Measurements from ENCODE around the gene PTAR1.

The PTAR1 gene

GRCh38 chr9:69696802-69697201 lies 63.0 kb downstream of the PTAR1 start:
- Histone ChIP-seq H3K4me1 (ENCODE audit: control insufficient read depth, insufficient read depth, low read length) (no peaks in the 10 kb centered on the region), H3K27me3 (ENCODE audit: control insufficient read depth, insufficient read depth, low read length) (no peaks in the 10 kb centered on the region), H3K4me3 (ENCODE audit: low read length) (no peak overlapping the region), H3K27ac (ENCODE audit: low read depth, low read length) (no peak overlapping the region), H3K36me3 (ENCODE audit: control insufficient read depth, insufficient read depth, low read length) (no peaks in the 10 kb centered on the region), H3K9ac (ENCODE audit: low read length) (no peak overlapping the region)

GRCh38 chr9:69689991-69690538 lies 69.7 kb downstream of the PTAR1 start:
- Histone ChIP-seq H3K36me3 (ENCODE audit: control insufficient read depth, insufficient read depth, low read length) (no peaks in the 10 kb centered on the region), H3K27ac (ENCODE audit: low read depth, low read length) (no peak overlapping the region), H3K27me3 (ENCODE audit: control insufficient read depth, insufficient read depth, low read length) (no peaks in the 10 kb centered on the region), H3K4me1 (ENCODE audit: control insufficient read depth, insufficient read depth, low read length) (no peaks in the 10 kb centered on the region), H3K9ac (ENCODE audit: low read length) (no peak overlapping the region), H3K4me3 (ENCODE audit: low read length) (no peak overlapping the region)

- Histone ChIP-seq H3K4me1 (ENCODE audit: control insufficient read depth, insufficient read depth, low read length) (no peaks in the 10 kb centered on the region), H3K9ac (ENCODE audit: low read length) (no peak overlapping the region), H3K27me3 (ENCODE audit: control insufficient read depth, insufficient read depth, low read length) (no peaks in the 10 kb centered on the region), H3K4me3 (ENCODE audit: low read length) (no peak overlapping the region), H3K36me3 (ENCODE audit: control insufficient read depth, insufficient read depth, low read length) (no peaks in the 10 kb centered on the region), H3K27ac (ENCODE audit: low read depth, low read length) (no peak overlapping the region)
These were observed 75.9 kb downstream of the PTAR1 start for GRCh38 chr9:69683927-69684326.

- Histone ChIP-seq H3K36me3 (ENCODE audit: control insufficient read depth, insufficient read depth, low read length) (no peaks in the 10 kb centered on the region), H3K27ac (ENCODE audit: low read depth, low read length) (no peak overlapping the region), H3K27me3 (ENCODE audit: control insufficient read depth, insufficient read depth, low read length) (no peaks in the 10 kb centered on the region), H3K4me1 (ENCODE audit: control insufficient read depth, insufficient read depth, low read length) (no peaks in the 10 kb centered on the region), H3K4me3 (ENCODE audit: low read length) (no peak overlapping the region), H3K9ac (ENCODE audit: low read length) (no peak overlapping the region)
These were observed 80.8 kb downstream of the PTAR1 start for GRCh38 chr9:69678843-69679538.

- Histone ChIP-seq H3K4me1 (ENCODE audit: control insufficient read depth, insufficient read depth, low read length) (peaks cover 4% of the 10 kb centered on the region), H3K36me3 (ENCODE audit: control insufficient read depth, insufficient read depth, low read length) (no peaks in the 10 kb centered on the region), H3K9ac (ENCODE audit: low read length) (no peak overlapping the region), H3K27me3 (ENCODE audit: control insufficient read depth, insufficient read depth, low read length) (no peaks in the 10 kb centered on the region), H3K27ac (ENCODE audit: low read depth, low read length) (no peak overlapping the region), H3K4me3 (ENCODE audit: low read length) (no peak overlapping the region)
These were observed 81.9 kb downstream of the PTAR1 start for GRCh38 chr9:69677931-69678330.

- no peak overlapping the region for H3K9ac ChIP-seq (ENCODE audit: low read length)
- peaks cover 7% of the 10 kb centered on the region for H3K4me1 ChIP-seq (ENCODE audit: control insufficient read depth, insufficient read depth, low read length)
- no peak overlapping the region for H3K27ac ChIP-seq (ENCODE audit: low read depth, low read length)
- no peak overlapping the region for H3K4me3 ChIP-seq (ENCODE audit: low read length)
- no peaks in the 10 kb centered on the region for H3K27me3 ChIP-seq (ENCODE audit: control insufficient read depth, insufficient read depth, low read length)
- no peaks in the 10 kb centered on the region for H3K36me3 ChIP-seq (ENCODE audit: control insufficient read depth, insufficient read depth, low read length)
These were observed 84.2 kb downstream of the PTAR1 start for GRCh38 chr9:69675563-69675962.

GRCh38 chr9:69674716-69675438 lies 84.9 kb downstream of the PTAR1 start:
- Histone ChIP-seq H3K27ac (ENCODE audit: low read depth, low read length) (no peak overlapping the region), H3K4me3 (ENCODE audit: low read length) (no peak overlapping the region), H3K36me3 (ENCODE audit: control insufficient read depth, insufficient read depth, low read length) (no peaks in the 10 kb centered on the region), H3K27me3 (ENCODE audit: control insufficient read depth, insufficient read depth, low read length) (no peaks in the 10 kb centered on the region), H3K9ac (ENCODE audit: low read length) (no peak overlapping the region), H3K4me1 (ENCODE audit: control insufficient read depth, insufficient read depth, low read length) (peaks cover 7% of the 10 kb centered on the region)

GRCh38 chr9:69674112-69674685 lies 85.6 kb downstream of the PTAR1 start:
- Histone ChIP-seq H3K9ac (ENCODE audit: low read length) (no peak overlapping the region), H3K4me1 (ENCODE audit: control insufficient read depth, insufficient read depth, low read length) (peaks cover 7% of the 10 kb centered on the region), H3K36me3 (ENCODE audit: control insufficient read depth, insufficient read depth, low read length) (no peaks in the 10 kb centered on the region), H3K27me3 (ENCODE audit: control insufficient read depth, insufficient read depth, low read length) (no peaks in the 10 kb centered on the region), H3K4me3 (ENCODE audit: low read length) (no peak overlapping the region), H3K27ac (ENCODE audit: low read depth, low read length) (no peak overlapping the region)

- peaks cover 7% of the 10 kb centered on the region for H3K4me1 ChIP-seq (ENCODE audit: control insufficient read depth, insufficient read depth, low read length)
- no peaks in the 10 kb centered on the region for H3K36me3 ChIP-seq (ENCODE audit: control insufficient read depth, insufficient read depth, low read length)
- no peaks in the 10 kb centered on the region for H3K27me3 ChIP-seq (ENCODE audit: control insufficient read depth, insufficient read depth, low read length)
- peak overlapping the region; percentile 94 for H3K4me3 ChIP-seq (ENCODE audit: low read length)
- peak overlapping the region; percentile 77 for H3K27ac ChIP-seq (ENCODE audit: low read depth, low read length)
- no peak overlapping the region for H3K9ac ChIP-seq (ENCODE audit: low read length)
These were observed 86.5 kb downstream of the PTAR1 start for GRCh38 chr9:69673311-69673640.

- Histone ChIP-seq H3K4me1 (ENCODE audit: control insufficient read depth, insufficient read depth, low read length) (peaks cover 7% of the 10 kb centered on the region), H3K27me3 (ENCODE audit: control insufficient read depth, insufficient read depth, low read length) (no peaks in the 10 kb centered on the region), H3K36me3 (ENCODE audit: control insufficient read depth, insufficient read depth, low read length) (no peaks in the 10 kb centered on the region), H3K9ac (ENCODE audit: low read length) (peak overlapping the region; percentile 24), H3K4me3 (ENCODE audit: low read length) (peak overlapping the region; percentile 94), H3K27ac (ENCODE audit: low read depth, low read length) (peak overlapping the region; percentile 77)
These were observed 87.1 kb downstream of the PTAR1 start for GRCh38 chr9:69672596-69673310.

GRCh38 chr9:69671879-69672595 lies 87.8 kb downstream of the PTAR1 start, which contains the start of gene APBA1:
TSS of gene APBA1 (minus strand) at chr9:69672371.
- Histone ChIP-seq H3K4me1 (ENCODE audit: control insufficient read depth, insufficient read depth, low read length) (peaks cover 7% of the 10 kb centered on the region), H3K9ac (ENCODE audit: low read length) (peak within 1 kb of the TSS; percentile 24), H3K27ac (ENCODE audit: low read depth, low read length) (peak within 1 kb of the TSS; percentile 77), H3K27me3 (ENCODE audit: control insufficient read depth, insufficient read depth, low read length) (no peaks in the 10 kb centered on the region), H3K36me3 (ENCODE audit: control insufficient read depth, insufficient read depth, low read length) (no peaks in the 10 kb centered on the region), H3K4me3 (ENCODE audit: low read length) (peak within 1 kb of the TSS; percentile 94)

Data from rectal smooth muscle tissue (tissue), 1 donor.